AG09319 (cell line): ENCODE results near the gene PTPRJ.
"Not testable (repeated sequence)": the region's sequence is repeated elsewhere in the genome, so short reads cannot be mapped to it uniquely, and the experiment has no call there.

Source experiments
- DNase-seq: peaks from one replicate; pipeline ENCODE4 v3.0.0-alpha.2; 2010; ENCODE audit warnings: low read depth; ENCODE audit errors: extremely low read depth
- TF ChIP-seq, protein P1 (sequence below): IDR thresholded peaks from 2 replicates; pipeline ENCODE4 v1.5.1; 2011; ENCODE audit warnings: low read depth, mild to moderate bottlenecking, inconsistent platforms, low read length, moderate library complexity

The PTPRJ gene

GRCh38 chr11:48129697-48130395 lies 149.5 kb downstream of the PTPRJ start:
- TF ChIP-seq, protein P1, sequence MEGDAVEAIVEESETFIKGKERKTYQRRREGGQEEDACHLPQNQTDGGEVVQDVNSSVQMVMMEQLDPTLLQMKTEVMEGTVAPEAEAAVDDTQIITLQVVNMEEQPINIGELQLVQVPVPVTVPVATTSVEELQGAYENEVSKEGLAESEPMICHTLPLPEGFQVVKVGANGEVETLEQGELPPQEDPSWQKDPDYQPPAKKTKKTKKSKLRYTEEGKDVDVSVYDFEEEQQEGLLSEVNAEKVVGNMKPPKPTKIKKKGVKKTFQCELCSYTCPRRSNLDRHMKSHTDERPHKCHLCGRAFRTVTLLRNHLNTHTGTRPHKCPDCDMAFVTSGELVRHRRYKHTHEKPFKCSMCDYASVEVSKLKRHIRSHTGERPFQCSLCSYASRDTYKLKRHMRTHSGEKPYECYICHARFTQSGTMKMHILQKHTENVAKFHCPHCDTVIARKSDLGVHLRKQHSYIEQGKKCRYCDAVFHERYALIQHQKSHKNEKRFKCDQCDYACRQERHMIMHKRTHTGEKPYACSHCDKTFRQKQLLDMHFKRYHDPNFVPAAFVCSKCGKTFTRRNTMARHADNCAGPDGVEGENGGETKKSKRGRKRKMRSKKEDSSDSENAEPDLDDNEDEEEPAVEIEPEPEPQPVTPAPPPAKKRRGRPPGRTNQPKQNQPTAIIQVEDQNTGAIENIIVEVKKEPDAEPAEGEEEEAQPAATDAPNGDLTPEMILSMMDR, result no peak
- no peak for DNase-seq

GRCh38 chr11:48134221-48134922 lies 154.0 kb downstream of the PTPRJ start:
- no peak for DNase-seq
- TF ChIP-seq, protein P1, result no peak

DNA sequence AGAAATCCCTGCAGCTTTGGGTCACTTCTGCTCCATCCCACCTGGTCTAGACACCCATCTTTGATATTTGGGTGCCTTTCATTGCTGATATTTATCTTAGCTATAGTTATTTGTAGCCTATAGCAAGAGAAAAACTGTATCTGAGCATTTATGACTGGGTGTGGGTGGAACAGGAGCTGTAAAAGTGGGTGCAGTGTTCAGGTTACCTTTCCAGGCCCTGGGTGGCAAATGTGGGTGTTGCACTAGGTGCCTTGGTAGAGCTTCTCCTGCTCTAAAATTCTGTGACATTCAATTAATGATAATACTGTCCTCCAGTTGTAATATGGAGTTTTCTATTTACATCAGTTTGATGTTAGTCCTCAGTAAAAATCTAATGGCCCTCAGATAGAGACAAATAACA lies 157.9 kb downstream of the PTPRJ start:
- TF ChIP-seq, protein P1, result no peak
- no peak for DNase-seq

DNA sequence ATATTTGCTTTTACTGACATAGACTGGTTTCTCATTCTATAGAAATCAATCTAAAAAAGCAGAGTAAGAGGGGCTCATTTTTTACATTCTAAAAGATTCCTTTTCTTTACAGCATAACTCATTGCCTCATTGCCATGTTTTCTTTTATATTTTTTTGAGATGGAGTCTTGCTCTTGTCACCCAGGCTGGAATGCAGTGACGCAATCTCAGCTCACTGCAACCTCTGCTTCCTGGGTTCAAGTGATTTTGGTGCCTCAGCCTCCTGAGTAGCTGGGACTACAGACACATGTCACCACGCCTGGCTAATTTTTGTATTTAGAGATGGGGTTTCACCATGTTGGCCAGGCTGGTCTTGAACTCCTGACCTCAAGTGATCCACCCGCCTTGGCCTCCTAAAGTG lies 159.5 kb downstream of the PTPRJ start:
- DNase-seq, result not testable (repeated sequence)

DNA sequence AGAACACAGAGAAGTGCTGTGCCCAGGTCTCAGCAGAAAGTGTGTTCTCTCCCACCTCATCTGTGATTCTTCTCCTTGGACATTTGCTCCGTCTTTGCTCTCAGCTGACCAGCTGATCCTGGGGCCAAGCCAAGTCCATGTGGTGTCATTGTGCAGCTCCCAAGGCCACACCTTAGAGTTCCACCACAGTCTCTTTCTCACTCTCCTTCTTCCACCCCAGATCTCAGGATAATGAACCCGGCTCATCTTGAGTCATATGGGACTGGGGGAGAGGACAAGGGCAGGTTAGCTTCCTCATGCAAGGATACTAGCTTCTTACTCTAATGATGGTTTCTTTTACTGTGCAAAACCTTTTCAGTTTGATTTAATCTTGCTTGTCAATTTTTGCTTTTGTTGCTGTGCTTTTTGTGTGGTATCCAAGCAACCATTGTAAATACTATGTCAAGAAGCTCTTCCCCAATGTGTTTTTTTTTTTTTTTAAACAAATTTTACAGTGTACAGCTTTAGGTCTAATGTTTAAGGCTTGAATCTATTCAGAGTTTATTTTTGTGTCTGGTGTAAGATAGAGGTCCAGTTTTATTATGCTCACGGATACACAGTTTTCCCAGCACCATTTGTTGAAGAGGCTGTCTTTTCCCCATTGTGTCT lies 161.2 kb downstream of the PTPRJ start:
- no peak for DNase-seq
- TF ChIP-seq, protein P1, result no peak

- DNase-seq, result no peak
- TF ChIP-seq, protein P1, result no peak
These were observed 162.5 kb downstream of the PTPRJ start for GRCh38 chr11:48142889-48143288.

DNA sequence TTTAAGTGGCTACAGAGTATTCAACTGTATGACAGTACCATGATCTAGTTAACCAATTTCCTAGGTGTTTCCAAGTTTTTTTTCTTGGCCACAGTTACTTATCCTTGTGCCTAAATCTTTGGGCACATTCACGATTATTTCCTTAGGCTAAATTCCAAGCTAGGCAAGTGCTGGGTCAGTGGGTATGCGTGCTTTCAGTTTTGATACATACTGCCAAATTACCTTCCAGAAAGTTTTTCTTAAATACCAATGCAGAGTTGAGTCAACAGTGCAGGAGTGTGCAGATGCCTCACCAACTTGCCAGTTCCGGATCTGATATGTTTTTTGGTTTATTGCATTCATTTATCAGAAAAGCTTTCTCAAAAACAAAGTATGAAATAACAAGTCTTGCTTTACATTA lies 168.4 kb downstream of the PTPRJ start:
- no peak for DNase-seq
- TF ChIP-seq, protein P1, result no peak
